ENCODE measurements around the gene CRKL. TPM values are rescaled to one million over a fixed set of nuclear protein-coding genes. Genes with fewer than 3 reads are reported as not detected.
"Not testable (repeated sequence)": the region's sequence is repeated elsewhere in the genome, so short reads cannot be mapped to it uniquely, and the experiment has no call there.

Gene CRKL
- polyA plus RNA-seq (2012; ENCODE audit: insufficient read depth, insufficient read length), result 28.4 TPM

DNA sequence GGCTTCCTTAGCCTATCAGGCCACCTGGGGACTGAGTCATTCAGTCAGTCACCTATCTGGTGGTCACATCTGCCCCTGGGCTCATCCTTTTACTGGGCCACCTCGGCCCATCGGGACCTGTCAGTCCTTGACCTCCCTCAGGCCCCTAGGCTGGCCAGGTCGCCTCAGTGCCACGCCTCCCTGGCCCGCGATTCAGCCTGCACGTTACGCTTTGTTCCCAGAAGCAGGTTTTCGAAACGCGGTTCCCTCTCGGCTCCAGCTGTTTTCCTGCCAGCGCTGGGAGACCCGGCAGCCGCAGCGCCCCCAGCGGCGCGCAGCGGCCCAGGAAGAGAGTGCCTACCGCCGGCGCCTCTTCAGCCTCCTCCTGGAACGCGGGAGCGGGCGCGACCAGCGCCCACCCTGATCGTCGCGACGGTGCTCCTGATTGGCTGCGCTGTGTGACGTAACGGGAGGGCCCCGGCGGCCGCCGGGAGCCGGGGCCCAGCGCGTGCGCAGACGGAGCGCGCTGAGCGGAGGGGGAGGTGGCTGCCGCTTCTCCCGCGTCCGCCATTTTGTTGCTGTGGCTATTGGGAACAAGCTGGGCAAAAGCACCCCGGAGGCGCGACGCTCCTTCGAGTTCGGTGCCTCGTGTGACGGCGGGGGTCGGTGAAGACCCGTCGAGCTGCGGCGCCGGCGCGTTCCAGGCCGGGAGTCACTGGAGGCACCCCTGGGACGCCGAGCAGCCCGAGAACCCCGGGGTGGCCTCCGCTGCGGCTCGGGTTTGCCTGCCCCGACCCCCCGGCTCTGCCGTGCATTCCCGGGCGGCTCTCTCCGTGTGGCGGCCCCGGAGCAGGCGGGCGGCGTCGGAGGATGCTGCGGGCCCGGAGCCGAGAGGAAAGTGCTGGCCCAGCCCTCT, at the start of gene CRKL:
Gene CRKL, plus strand, starts transcription at position 492 of the 895 bp plus-strand sequence. CDS start 528 bp downstream, outside the sequence.
- H3K4me3 ChIP-seq (ENCODE audit: low read length), result peak within 1 kb of the TSS; percentile 94
- DNase-seq (ENCODE audit: low read depth, low spot score), result peak; percentile 95

GRCh38 chr22:20868025-20868962, 48.9 kb upstream of the CRKL start:
- DNase-seq (ENCODE audit: low read depth, low spot score), result no peak
- H3K4me3 ChIP-seq (ENCODE audit: low read length), result no peak overlapping the region

DNA sequence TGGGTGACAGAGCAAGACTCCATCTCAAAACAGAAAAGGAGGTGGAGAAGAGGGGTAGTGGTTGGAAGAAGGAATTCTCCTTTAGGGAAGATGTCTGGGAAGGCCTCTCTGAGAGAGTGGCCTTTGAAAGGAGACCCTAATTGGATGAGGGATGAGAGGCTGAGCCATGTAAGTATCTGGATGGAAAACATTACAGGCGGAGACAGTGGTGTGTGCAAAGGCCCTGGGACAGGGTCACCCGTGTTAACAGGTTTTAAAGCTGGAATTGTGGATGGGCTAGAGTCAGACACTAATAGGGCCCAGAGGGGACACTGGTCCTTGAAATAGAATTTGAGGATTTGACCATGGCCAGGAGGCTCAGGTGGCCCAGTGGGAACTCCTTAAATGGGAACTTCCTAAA, 48.0 kb upstream of the CRKL start:
- no peak overlapping the region for H3K4me3 ChIP-seq (ENCODE audit: low read length)
- no peak for DNase-seq (ENCODE audit: low read depth, low spot score)

- no peak for DNase-seq (ENCODE audit: low read depth, low spot score)
- no peak overlapping the region for H3K4me3 ChIP-seq (ENCODE audit: low read length)
Measured at GRCh38 chr22:20873214-20873613, 44.0 kb upstream of the CRKL start.

DNA sequence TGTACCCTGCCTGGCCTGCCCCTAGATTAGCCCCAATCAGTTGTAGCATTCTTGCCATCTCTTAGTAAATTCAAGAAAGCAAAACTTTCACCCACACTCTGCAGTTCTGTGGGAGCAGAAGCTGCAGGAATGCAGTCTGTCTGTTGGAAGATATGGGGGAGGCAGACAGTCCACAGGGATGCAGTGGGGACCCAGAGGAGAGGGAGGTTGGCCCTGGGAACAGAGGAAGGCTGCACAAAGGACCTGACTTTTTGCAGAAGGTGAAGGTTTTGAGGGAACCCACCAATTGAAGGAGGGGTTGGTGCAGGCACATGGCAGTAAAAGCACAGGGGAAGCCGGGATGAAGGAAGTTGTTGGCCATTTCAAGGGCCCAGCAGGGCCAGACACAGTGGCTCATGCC, 41.9 kb upstream of the CRKL start:
- H3K4me3 ChIP-seq (ENCODE audit: low read length), result no peak overlapping the region
- DNase-seq (ENCODE audit: low read depth, low spot score), result no peak

DNA sequence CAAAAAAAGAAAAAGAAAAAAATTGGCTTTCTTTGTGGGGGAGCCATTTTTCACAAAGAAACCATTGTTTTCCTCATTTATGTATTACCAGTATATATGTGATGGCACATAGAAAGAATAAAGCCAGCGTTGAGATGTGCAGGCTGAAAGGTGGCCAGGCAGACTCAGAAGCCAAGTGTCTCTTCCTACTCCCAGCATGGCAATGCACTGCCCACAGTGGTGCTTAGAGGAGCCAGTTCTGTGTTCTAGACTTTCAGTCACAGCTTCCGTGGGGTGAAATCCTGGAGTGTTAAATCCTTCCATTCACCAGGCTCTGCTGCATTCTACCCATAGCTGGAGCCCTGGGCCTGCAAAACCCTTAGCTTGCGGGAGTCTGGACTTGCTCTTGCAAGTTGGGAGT, 39.5 kb upstream of the CRKL start:
- DNase-seq (ENCODE audit: low read depth, low spot score), result no peak
- no peak overlapping the region for H3K4me3 ChIP-seq (ENCODE audit: low read length)

GRCh38 chr22:20881231-20881630, 36.0 kb upstream of the CRKL start:
- H3K4me3 ChIP-seq (ENCODE audit: low read length), result no peak overlapping the region
- no peak for DNase-seq (ENCODE audit: low read depth, low spot score)

- no peak overlapping the region for H3K4me3 ChIP-seq (ENCODE audit: low read length)
- no peak for DNase-seq (ENCODE audit: low read depth, low spot score)
Measured at GRCh38 chr22:20881869-20882815, 35.1 kb upstream of the CRKL start.

DNA sequence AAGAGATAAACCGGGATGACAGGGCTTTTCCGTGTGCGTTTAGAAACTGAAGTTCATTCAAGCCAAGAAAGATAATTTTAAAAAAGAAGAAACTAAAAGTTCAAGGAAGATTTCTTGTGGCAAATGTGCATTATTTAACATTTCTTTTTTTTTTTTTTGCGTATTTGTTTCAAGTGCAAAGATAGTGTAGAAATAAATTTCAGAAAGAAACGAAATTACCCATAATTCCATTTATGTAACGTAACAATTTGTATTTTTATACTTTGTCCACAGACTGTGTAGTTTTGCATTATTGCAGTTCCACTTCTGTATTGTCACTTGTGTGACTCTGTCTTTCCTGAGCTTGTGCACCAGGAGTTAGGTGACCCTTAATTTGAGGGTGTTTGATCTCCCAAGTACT, 34.4 kb upstream of the CRKL start:
- no peak for DNase-seq (ENCODE audit: low read depth, low spot score)
- no peak overlapping the region for H3K4me3 ChIP-seq (ENCODE audit: low read length)

- H3K4me3 ChIP-seq (ENCODE audit: low read length), result no peak overlapping the region
- DNase-seq (ENCODE audit: low read depth, low spot score), result no peak
Measured at GRCh38 chr22:20884454-20884853, 32.8 kb upstream of the CRKL start.

- no peak for DNase-seq (ENCODE audit: low read depth, low spot score)
- H3K4me3 ChIP-seq (ENCODE audit: low read length), result no peak overlapping the region
Measured at GRCh38 chr22:20885017-20885556, 32.1 kb upstream of the CRKL start.

GRCh38 chr22:20885557-20886323, 31.5 kb upstream of the CRKL start:
- no peak for DNase-seq (ENCODE audit: low read depth, low spot score)

DNA sequence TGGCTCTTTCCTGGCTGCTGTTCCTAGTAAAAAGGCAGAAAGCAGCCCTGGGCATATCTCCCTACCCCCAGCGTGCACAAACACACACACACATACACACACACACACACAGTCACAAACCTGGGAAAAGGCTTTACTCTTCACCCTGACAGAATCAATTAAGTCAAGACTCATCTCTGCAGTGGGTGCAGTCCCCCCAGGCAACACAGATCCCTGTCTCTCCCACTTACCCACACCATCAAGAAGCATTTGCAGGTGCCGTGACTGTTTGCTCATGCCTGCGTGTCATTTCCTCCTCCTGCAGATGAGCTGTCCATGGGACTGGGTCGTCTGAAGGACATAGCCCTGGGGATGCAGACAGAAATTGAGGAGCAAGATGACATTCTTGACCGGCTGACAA, 29.8 kb upstream of the CRKL start:
- no peak for DNase-seq (ENCODE audit: low read depth, low spot score)
- no peak overlapping the region for H3K4me3 ChIP-seq (ENCODE audit: low read length)

More at GRCh38 chr22:20885557-20886323, 31.5 kb upstream of the CRKL start:
- H3K4me3 ChIP-seq (ENCODE audit: low read length), result no peak overlapping the region

DNA sequence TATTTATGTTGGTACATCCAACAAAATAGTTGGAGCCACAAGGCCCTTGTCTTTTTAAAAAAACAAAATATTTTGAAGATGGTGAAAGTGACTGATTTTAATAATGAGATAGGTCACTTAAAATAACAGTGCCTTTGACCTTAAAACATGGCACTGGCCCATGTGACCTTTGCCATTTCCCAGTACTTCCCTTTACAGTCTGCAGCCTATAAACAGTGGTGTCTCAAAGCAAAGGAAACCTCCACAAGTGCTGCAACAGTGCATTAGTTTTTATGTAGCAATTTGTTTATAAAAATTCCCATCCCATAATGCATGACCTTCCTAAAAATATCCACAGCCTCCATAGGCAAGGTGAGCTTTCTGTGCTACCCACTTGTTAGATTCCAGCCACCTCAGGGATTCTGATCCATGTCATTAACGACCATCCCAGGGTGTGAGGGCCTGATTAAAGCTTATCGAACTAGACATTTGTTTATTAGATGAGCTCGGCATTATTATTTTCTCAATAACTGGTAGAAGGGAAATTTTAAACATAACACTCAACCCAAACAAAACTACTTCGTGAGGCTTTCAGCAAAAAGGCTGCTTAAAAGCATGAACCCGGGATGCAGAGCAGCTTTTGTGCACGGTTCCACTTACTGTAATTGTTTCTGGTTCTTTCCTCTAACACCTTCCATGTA, 28.0 kb upstream of the CRKL start:
- no peak overlapping the region for H3K4me3 ChIP-seq (ENCODE audit: low read length)
- DNase-seq (ENCODE audit: low read depth, low spot score), result no peak

DNA sequence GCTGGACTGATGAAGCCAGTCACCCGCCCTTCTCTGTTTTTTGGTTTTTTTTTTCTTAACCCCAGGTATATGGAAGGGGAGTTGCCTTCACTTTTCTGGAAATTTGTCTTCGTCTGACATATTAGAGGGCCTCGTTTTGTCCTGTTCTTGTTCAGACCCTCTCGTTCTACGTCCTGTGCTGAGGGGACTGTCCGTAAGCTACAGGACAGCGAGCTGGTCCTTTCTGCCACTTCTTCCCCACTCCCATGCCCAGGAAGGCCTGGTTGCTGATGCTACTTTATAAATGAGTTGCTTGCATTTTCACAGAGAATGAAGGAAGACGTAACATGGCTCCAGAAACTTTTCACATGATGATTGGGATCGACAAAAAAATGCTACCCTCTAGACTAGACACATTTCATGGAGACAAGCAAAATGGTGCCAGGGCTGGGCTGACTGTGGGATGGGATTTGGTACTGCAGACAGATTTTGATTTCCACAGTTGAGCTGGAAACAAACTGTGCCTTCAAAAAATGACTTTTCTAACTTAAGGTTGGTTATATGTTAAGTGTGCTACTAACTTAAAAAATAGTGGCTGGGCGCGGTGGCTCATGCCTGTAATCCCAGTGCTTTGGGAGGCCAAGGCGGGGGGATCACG, 27.2 kb upstream of the CRKL start:
- no peak for DNase-seq (ENCODE audit: low read depth, low spot score)
- H3K4me3 ChIP-seq (ENCODE audit: low read length), result no peak overlapping the region

DNA sequence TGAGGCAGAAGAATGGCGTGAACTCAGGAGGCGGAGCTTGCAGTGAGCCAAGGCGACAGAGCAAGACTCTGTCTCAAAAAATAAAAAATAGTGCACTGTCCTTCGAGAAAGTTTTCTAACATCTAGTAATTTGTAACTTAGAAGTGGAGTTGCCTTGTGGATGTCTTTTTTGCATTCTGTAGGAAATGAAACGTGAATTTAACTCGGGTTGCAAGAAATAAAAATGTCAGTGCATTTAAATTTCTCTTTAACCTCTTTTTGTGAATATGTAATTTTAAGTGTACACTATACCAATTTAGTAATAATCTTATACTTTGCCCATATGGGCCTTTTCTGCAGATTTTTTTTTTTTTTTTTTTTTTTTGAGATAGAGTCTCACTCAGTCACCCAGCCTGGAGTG, 26.2 kb upstream of the CRKL start:
- DNase-seq (ENCODE audit: low read depth, low spot score), result no peak
- no peak overlapping the region for H3K4me3 ChIP-seq (ENCODE audit: low read length)

- not testable (repeated sequence) for DNase-seq (ENCODE audit: low read depth, low spot score); H3K4me3 ChIP-seq (ENCODE audit: low read length)
Measured at GRCh38 chr22:20897737-20898136, 19.5 kb upstream of the CRKL start.

Measured in Jurkat, Clone E6-1 (cell line).